Measurements from ENCODE around the gene LAMA3. TPM values are rescaled to one million over a fixed set of nuclear protein-coding genes. Genes with fewer than 3 reads are reported as not detected.
"Not testable (repeated sequence)": the region's sequence is repeated elsewhere in the genome, so short reads cannot be mapped to it uniquely, and the experiment has no call there.

LAMA3 gene
- total RNA-seq, 1 donor from 2014 or later, result 1.9 TPM

DNA sequence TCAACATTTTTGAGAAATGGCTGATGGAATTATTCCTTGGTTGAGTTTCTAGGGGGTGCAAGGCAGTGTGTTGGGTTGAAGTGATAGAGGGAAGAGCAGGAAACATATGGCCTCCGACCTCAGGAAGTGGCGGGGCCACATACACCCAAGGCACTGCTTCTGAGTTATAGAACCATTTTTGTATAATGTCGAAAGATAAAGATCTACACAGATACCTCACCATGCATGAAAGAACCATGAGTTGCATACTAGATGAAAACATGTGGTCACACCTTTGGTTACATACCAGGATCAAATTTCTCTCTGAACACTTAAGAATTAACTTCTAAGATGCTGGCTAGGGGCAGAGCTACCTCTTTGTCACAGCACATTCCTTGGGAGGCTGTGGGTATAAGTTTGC, 23.2 kb downstream of the LAMA3 start:
- TF ChIP-seq, protein P1, sequence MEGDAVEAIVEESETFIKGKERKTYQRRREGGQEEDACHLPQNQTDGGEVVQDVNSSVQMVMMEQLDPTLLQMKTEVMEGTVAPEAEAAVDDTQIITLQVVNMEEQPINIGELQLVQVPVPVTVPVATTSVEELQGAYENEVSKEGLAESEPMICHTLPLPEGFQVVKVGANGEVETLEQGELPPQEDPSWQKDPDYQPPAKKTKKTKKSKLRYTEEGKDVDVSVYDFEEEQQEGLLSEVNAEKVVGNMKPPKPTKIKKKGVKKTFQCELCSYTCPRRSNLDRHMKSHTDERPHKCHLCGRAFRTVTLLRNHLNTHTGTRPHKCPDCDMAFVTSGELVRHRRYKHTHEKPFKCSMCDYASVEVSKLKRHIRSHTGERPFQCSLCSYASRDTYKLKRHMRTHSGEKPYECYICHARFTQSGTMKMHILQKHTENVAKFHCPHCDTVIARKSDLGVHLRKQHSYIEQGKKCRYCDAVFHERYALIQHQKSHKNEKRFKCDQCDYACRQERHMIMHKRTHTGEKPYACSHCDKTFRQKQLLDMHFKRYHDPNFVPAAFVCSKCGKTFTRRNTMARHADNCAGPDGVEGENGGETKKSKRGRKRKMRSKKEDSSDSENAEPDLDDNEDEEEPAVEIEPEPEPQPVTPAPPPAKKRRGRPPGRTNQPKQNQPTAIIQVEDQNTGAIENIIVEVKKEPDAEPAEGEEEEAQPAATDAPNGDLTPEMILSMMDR (IDR thresholded peaks at IDR 0.05), result no peak
- H3K27ac Mint-ChIP-seq (ENCODE audit: unreplicated experiment), result no peak overlapping the region
- H3K4me3 Mint-ChIP-seq (ENCODE audit: unreplicated experiment), result no peak overlapping the region
- H3K4me1 Mint-ChIP-seq (ENCODE audit: low read depth), result peaks cover 12% of the 10 kb centered on the region
- H3K9me3 Mint-ChIP-seq (ENCODE audit: low read depth), result no peaks in the 10 kb centered on the region
- DNase-seq (ENCODE audit: low spot score), result no peak
- no peaks in the 10 kb centered on the region for H3K27me3 Mint-ChIP-seq (ENCODE audit: low read depth)
- peaks cover 2% of the 10 kb centered on the region for H3K36me3 Mint-ChIP-seq (ENCODE audit: low read depth)

DNA sequence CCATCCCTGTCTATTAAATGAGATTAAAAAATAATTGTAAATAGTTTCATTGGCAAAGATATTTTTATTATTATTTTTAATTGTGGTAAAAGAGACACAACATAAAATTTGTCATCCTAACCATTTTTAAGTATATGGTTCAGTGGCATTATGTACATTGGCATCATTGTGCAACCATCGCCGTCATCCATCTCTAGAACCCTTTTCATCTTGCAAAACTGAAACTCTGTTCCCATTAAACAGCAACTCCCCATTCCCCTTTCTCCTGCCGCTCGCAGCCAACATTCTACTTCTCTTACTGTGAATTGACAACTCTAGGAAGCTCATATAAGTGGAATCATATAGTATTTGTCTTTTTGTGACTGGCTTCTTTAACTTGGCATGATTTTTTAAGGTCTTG, 25.3 kb downstream of the LAMA3 start:
- H3K4me3 Mint-ChIP-seq (ENCODE audit: unreplicated experiment), result no peak overlapping the region
- peaks cover 1% of the 10 kb centered on the region for H3K9me3 Mint-ChIP-seq (ENCODE audit: low read depth)
- no peak overlapping the region for H3K27ac Mint-ChIP-seq (ENCODE audit: unreplicated experiment)
- peaks cover 32% of the 10 kb centered on the region for H3K4me1 Mint-ChIP-seq (ENCODE audit: low read depth)
- H3K36me3 Mint-ChIP-seq (ENCODE audit: low read depth), result no peaks in the 10 kb centered on the region
- TF ChIP-seq, protein P1 (IDR thresholded peaks at IDR 0.05), result no peak
- H3K27me3 Mint-ChIP-seq (ENCODE audit: low read depth), result no peaks in the 10 kb centered on the region
- DNase-seq (ENCODE audit: low spot score), result no peak

DNA sequence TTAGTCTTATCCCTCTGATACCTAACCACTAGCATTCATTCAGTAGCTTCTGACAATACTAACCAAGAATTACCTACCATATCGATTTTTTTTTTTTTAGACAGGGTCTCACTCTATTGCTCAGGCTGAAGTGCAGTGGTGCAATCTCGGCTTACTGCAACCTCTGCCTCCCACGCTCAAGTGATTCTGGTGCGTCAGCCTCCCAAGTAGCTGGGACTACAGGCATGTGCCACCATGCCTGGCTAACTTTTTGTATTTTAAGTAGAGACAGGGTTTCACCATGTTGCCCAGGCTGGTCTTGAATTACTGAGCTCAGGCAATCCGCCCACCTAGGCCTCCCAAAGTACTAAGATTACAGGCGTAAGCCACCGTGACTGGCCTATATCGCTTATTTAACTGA, 26.8 kb downstream of the LAMA3 start:
- not testable (repeated sequence) for H3K27ac Mint-ChIP-seq (ENCODE audit: unreplicated experiment); H3K9me3 Mint-ChIP-seq (ENCODE audit: low read depth); DNase-seq (ENCODE audit: low spot score); H3K27me3 Mint-ChIP-seq (ENCODE audit: low read depth); H3K4me3 Mint-ChIP-seq (ENCODE audit: unreplicated experiment); H3K36me3 Mint-ChIP-seq (ENCODE audit: low read depth)
- peaks cover 37% of the 10 kb centered on the region for H3K4me1 Mint-ChIP-seq (ENCODE audit: low read depth)

DNA sequence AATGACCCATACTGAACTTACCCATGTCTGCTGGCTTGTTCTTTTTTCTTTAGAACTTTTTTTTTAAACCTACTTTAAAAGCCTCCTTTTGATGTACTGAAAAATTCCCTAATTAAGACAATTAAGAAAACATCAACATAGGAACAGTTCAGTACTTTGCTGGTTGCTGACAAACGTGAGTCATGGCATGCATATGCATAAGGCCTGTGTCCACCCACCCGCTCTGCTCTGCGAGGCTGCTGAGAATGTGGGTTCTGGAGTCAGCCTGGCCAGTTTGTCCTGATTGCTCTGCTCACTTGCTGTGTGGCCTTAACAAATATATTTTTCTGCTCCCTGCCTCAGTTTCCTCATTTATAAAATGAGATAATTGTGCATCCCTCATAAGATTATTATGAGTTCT, 27.3 kb downstream of the LAMA3 start:
- Mint-ChIP-seq H3K36me3 (ENCODE audit: low read depth) (no peaks in the 10 kb centered on the region), H3K4me3 (ENCODE audit: unreplicated experiment) (no peak overlapping the region), H3K9me3 (ENCODE audit: low read depth) (peaks cover 6% of the 10 kb centered on the region), H3K27me3 (ENCODE audit: low read depth) (no peaks in the 10 kb centered on the region), H3K4me1 (ENCODE audit: low read depth) (peaks cover 41% of the 10 kb centered on the region), H3K27ac (ENCODE audit: unreplicated experiment) (no peak overlapping the region)
- TF ChIP-seq, protein P1 (IDR thresholded peaks at IDR 0.05), result no peak
- no peak for DNase-seq (ENCODE audit: low spot score)

DNA sequence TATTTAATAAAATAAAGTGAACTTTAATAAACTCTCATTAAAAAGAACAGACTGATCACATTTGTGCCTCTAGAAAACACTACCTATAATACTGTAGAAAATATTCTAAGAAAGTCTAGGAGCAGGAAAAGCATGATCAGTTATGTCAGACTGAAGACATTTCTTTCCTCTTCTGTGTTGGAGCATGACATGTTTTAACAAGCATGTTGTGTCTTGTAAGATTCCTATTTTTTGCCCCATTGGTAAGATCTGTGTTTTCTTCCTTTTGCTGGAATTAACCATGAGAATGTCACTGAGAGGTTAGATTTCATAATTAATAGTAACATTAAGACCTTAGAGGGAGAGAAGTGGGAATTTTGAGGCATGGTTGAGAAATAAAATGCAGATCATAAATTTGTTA, 27.7 kb downstream of the LAMA3 start:
- no peak for DNase-seq (ENCODE audit: low spot score)

DNA sequence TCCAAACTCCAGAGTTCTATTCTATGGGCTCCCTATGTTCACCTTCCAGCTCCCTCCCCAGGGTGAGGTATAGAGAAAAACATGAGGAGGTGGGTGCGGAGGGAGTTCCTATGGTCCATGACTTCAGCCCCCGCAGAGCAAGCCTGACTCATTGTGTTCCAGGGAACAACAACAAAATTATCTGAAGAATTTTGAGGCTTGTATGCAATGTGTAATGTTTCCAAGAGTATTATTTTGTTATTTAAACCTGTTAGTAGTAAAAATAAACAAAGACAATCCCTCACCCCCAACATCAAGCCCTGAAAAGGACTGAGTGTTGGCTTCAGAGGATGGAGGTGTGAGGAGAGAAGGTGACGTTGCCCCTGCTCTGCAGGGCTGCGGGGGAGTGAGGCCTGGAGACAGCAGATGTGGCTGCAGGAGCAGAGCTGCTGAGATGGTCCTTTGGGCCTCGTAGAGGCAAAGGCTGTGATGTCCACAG, 29.0 kb downstream of the LAMA3 start:
- DNase-seq (ENCODE audit: low spot score), result no peak
- Mint-ChIP-seq H3K9me3 (ENCODE audit: low read depth) (peaks cover 6% of the 10 kb centered on the region), H3K36me3 (ENCODE audit: low read depth) (no peaks in the 10 kb centered on the region), H3K27me3 (ENCODE audit: low read depth) (no peaks in the 10 kb centered on the region), H3K27ac (ENCODE audit: unreplicated experiment) (peak overlapping the region; percentile 67), H3K4me1 (ENCODE audit: low read depth) (peaks cover 58% of the 10 kb centered on the region), H3K4me3 (ENCODE audit: unreplicated experiment) (no peak overlapping the region)
- TF ChIP-seq, protein P1 (IDR thresholded peaks at IDR 0.05), result no peak

More for the DNA sequence above, 27.7 kb downstream of the LAMA3 start:
- Mint-ChIP-seq H3K4me3 (ENCODE audit: unreplicated experiment) (no peak overlapping the region), H3K4me1 (ENCODE audit: low read depth) (peaks cover 45% of the 10 kb centered on the region), H3K36me3 (ENCODE audit: low read depth) (no peaks in the 10 kb centered on the region), H3K9me3 (ENCODE audit: low read depth) (peaks cover 6% of the 10 kb centered on the region), H3K27me3 (ENCODE audit: low read depth) (no peaks in the 10 kb centered on the region), H3K27ac (ENCODE audit: unreplicated experiment) (peak overlapping the region; percentile 43)
- TF ChIP-seq, protein P1 (IDR thresholded peaks at IDR 0.05), result no peak

Measured in chondrocyte (in vitro differentiated cells).